ENCODE measurements around the gene SBF1. TPM values are rescaled to one million over a fixed set of nuclear protein-coding genes. Genes with fewer than 3 reads are reported as not detected.

SBF1 gene
- polyA plus RNA-seq, 1 donor (not counting 4 experiments of a cell fraction or from before 2014, with no cell fraction given) = 16.2 TPM

GRCh38 chr22:50432131-50432876, 42.5 kb downstream of the SBF1 start:
- Histone ChIP-seq H3K27ac (ENCODE audit: control insufficient read depth, insufficient read depth, low read length) (no peak overlapping the region), H2AFZ (ENCODE audit: control insufficient read depth, low read length) (no peak overlapping the region), H3K79me2 (ENCODE audit: control insufficient read depth, insufficient read depth, low read length) (no peaks in the 10 kb centered on the region), H3K4me3 (ENCODE audit: control insufficient read depth in 2 of 3, extremely low read depth in 1 of 3, insufficient read depth in 2 of 3, low read depth in 1 of 3, low read length in 3 of 3) (no peak overlapping the region), H3K9me3 (ENCODE audit: control insufficient read depth, low read depth, low read length) (no peaks in the 10 kb centered on the region), H4K20me1 (ENCODE audit: control insufficient read depth, extremely low read depth, insufficient read depth, low read length) (no peaks in the 10 kb centered on the region), H3K9ac (ENCODE audit: control insufficient read depth, extremely low read depth, insufficient read depth, low read length) (no peak overlapping the region), H3K27me3 (ENCODE audit: control insufficient read depth, extremely low read depth, insufficient read depth, low read length) (no peaks in the 10 kb centered on the region), H3K36me3 (ENCODE audit: control insufficient read depth in 2 of 2, extremely low read depth in 1 of 2, insufficient read depth in 2 of 2, low read length in 2 of 2) (peaks cover 31 to 40% of the 10 kb centered on the region in 2 experiments), H3K4me1 (ENCODE audit: control insufficient read depth, extremely low read depth, insufficient read depth, low read length) (peaks cover 9% of the 10 kb centered on the region), H3K9me1 (ENCODE audit: control insufficient read depth, extremely low read depth, insufficient read depth, low read length) (no peaks in the 10 kb centered on the region), H3K4me2 (ENCODE audit: control insufficient read depth, extremely low read depth, insufficient read depth, low read depth, low read length) (no peak overlapping the region)
- no peak for TF ChIP-seq EZH2 (IDR thresholded peaks at IDR 0.05; ENCODE audit: low read length)
- no peak for TF ChIP-seq CTCF (optimal IDR thresholded peaks at IDR 0.05 in 1 of 3, IDR thresholded peaks at IDR 0.05 in 1 of 3, conservative IDR thresholded peaks at IDR 0.05 in 1 of 3; ENCODE audit: extremely low read depth in 1 of 3, insufficient read depth in 2 of 3, low read length in 3 of 3)
- dilution Hi-C loops (cut with MboI; ENCODE audit: extremely low pct_ligation_motif_present, low sequenced_read_pairs) = no loop called here
- FAIRE-seq = no peak
- no peak for DNase-seq (ENCODE audit: low read depth, low spot score)

- dilution Hi-C loops (cut with MboI; ENCODE audit: extremely low pct_ligation_motif_present, low sequenced_read_pairs) = no loop called here
- peaks cover 26 to 44% of the 10 kb centered on the region in 2 experiments for H3K36me3 ChIP-seq (ENCODE audit: control insufficient read depth in 2 of 2, extremely low read depth in 1 of 2, insufficient read depth in 2 of 2, low read length in 2 of 2)
- no peak overlapping the region for H3K27ac ChIP-seq (ENCODE audit: control insufficient read depth, insufficient read depth, low read length)
- no peak overlapping the region for H3K4me3 ChIP-seq (ENCODE audit: control insufficient read depth in 2 of 3, extremely low read depth in 1 of 3, insufficient read depth in 2 of 3, low read depth in 1 of 3, low read length in 3 of 3)
- H3K9ac ChIP-seq (ENCODE audit: control insufficient read depth, extremely low read depth, insufficient read depth, low read length) = no peak overlapping the region
- H3K4me1 ChIP-seq (ENCODE audit: control insufficient read depth, extremely low read depth, insufficient read depth, low read length) = no peaks in the 10 kb centered on the region
- no peak overlapping the region for H3K4me2 ChIP-seq (ENCODE audit: control insufficient read depth, extremely low read depth, insufficient read depth, low read depth, low read length)
- FAIRE-seq (no peak), DNase-seq (ENCODE audit: low read depth, low spot score) (no peak)
- H4K20me1 ChIP-seq (ENCODE audit: control insufficient read depth, extremely low read depth, insufficient read depth, low read length) = no peaks in the 10 kb centered on the region
- H3K9me1 ChIP-seq (ENCODE audit: control insufficient read depth, extremely low read depth, insufficient read depth, low read length) = no peaks in the 10 kb centered on the region
- no peaks in the 10 kb centered on the region for H3K79me2 ChIP-seq (ENCODE audit: control insufficient read depth, insufficient read depth, low read length)
- no peak overlapping the region for H2AFZ ChIP-seq (ENCODE audit: control insufficient read depth, low read length)
- H3K9me3 ChIP-seq (ENCODE audit: control insufficient read depth, low read depth, low read length) = no peaks in the 10 kb centered on the region
- no peaks in the 10 kb centered on the region for H3K27me3 ChIP-seq (ENCODE audit: control insufficient read depth, extremely low read depth, insufficient read depth, low read length)
- TF ChIP-seq EZH2 (IDR thresholded peaks at IDR 0.05; ENCODE audit: low read length) (no peak), CTCF (optimal IDR thresholded peaks at IDR 0.05 in 1 of 3, IDR thresholded peaks at IDR 0.05 in 1 of 3, conservative IDR thresholded peaks at IDR 0.05 in 1 of 3; ENCODE audit: extremely low read depth in 1 of 3, insufficient read depth in 2 of 3, low read length in 3 of 3) (no peak)
These were observed 49.5 kb downstream of the SBF1 start for GRCh38 chr22:50425179-50425916.

Measured in keratinocyte (primary cell).